Endothelial cell of umbilical vein (primary cell): ENCODE data around the gene LRRC28. TPM values are rescaled to one million over a fixed set of nuclear protein-coding genes. Genes with fewer than 3 reads are reported as not detected.

Experiments
- BruUV-seq: library from RNA; stranded (reverse); fragments of 400-500 nt; replicated peaks from 2 replicates; lab custom pipeline; 2021; lab: Mats Ljungman, UMichigan
- CTCF ChIA-PET: fragments of 300-600, 350-600 bp; sonication (Branson Sonifier 250); formaldehyde crosslinking; loops from one replicate; lab custom pipeline; 2021; ENCODE audit warnings: antibody characterized with exemption, inconsistent platforms; lab: Charles Lee
- POLR2A ChIA-PET: fragments of 300-600, 350-600 bp; sonication (Branson Sonifier 250); formaldehyde crosslinking; loops from one replicate; lab custom pipeline; 2021; ENCODE audit warnings: antibody characterized with exemption, inconsistent platforms; lab: Charles Lee
- DNase-seq: peaks from one replicate; pipeline ENCODE4 v3.0.0-alpha.2; 2011; ENCODE audit warnings: low read depth, low spot score
- FAIRE-seq: peaks from 2 replicates; lab custom pipeline; 2011; peaks lifted over from hg19 to GRCh38; lab: Jason Lieb, UNC
- H2AFZ ChIP-seq: 2 replicates; pipeline ENCODE4 v1.6.0; 2012; ENCODE audit warnings: low read depth, low read length, control low read depth, inconsistent platforms
- H3K27ac ChIP-seq: 2 replicates; pipeline ENCODE4 v1.5.1; 2011; ENCODE audit warnings: low read depth, mild to moderate bottlenecking, control low read depth, low read length, moderate library complexity; ENCODE audit not compliant: insufficient read depth
- H3K27me3 ChIP-seq, 2 experiments: 2 replicates each; pipeline versions ENCODE4 v1.6.0 to v1.6.1; 2011; ENCODE audit warnings: low read length in 2 of 2, mixed read lengths in 1 of 2; ENCODE audit not compliant: control insufficient read depth in 2 of 2, insufficient read depth in 2 of 2
- H3K36me3 ChIP-seq, 2 experiments: 2 replicates in 1 of 2; 3 replicates in 1 of 2; pipeline ENCODE4 v1.5.1; 2011; ENCODE audit warnings: low read length in 2 of 2, mild to moderate bottlenecking in 1 of 2, moderate library complexity in 1 of 2; ENCODE audit not compliant: control insufficient read depth in 2 of 2, insufficient read depth in 2 of 2; ENCODE audit errors: extremely low read depth in 1 of 2
- H3K4me1 ChIP-seq: 3 replicates; pipeline ENCODE4 v1.5.1; 2011; ENCODE audit warnings: mild to moderate bottlenecking, low read length; ENCODE audit not compliant: control insufficient read depth, insufficient read depth; ENCODE audit errors: extremely low read depth
- H3K4me2 ChIP-seq: 2 replicates; pipeline ENCODE4 v1.6.1; 2011; ENCODE audit warnings: low read length, control low read depth, mixed read lengths; ENCODE audit not compliant: insufficient read depth
- H3K4me3 ChIP-seq, 3 experiments: fragments of 200-600 bp in 1 of 3; sonication (generic), shearing (Covaris generic) in 1 of 3; replicated peaks in 1 of 3; 2 replicates each; pipeline ENCODE4 v1.5.1; 2011 to 2016; ENCODE audit warnings: control low read depth in 3 of 3, low read length in 3 of 3, mild to moderate bottlenecking in 2 of 3, inconsistent platforms in 1 of 3, low read depth in 1 of 3, moderate library complexity in 1 of 3; ENCODE audit not compliant: insufficient read depth in 1 of 3
- H3K79me2 ChIP-seq: 2 replicates; pipeline ENCODE4 v1.6.0; 2012; ENCODE audit warnings: low read length, inconsistent platforms; ENCODE audit not compliant: control insufficient read depth, insufficient read depth
- H3K9ac ChIP-seq: replicated peaks from 2 replicates; pipeline ENCODE3; 2011; ENCODE audit warnings: low read length, control low read depth; ENCODE audit not compliant: insufficient read depth; ENCODE audit errors: extremely low read depth
- H3K9me1 ChIP-seq: replicated peaks from 3 replicates; pipeline ENCODE4 v1.6.0; 2011; ENCODE audit warnings: mild to moderate bottlenecking, low read length; ENCODE audit not compliant: control insufficient read depth, insufficient read depth; ENCODE audit errors: extremely low read depth
- H3K9me3 ChIP-seq: replicated peaks from 2 replicates; pipeline ENCODE4 v1.5.1; 2012; ENCODE audit warnings: low read length, inconsistent platforms; ENCODE audit not compliant: control insufficient read depth, insufficient read depth
- H4K20me1 ChIP-seq: replicated peaks from 2 replicates; pipeline ENCODE3; 2011; ENCODE audit warnings: mild to moderate bottlenecking, low read length; ENCODE audit not compliant: control insufficient read depth, insufficient read depth; ENCODE audit errors: extremely low read depth
- CTCF ChIP-seq, 2 donors: IDR thresholded peaks; 1 replicate in 1 of 2; 2 replicates in 1 of 2; pipeline ENCODE4 v1.5.1; 2011; ENCODE audit warnings: low read length in 2 of 2, mild to moderate bottlenecking in 2 of 2, moderate library complexity in 2 of 2, control low read depth in 1 of 2, inconsistent platforms in 1 of 2, low read depth in 1 of 2; ENCODE audit not compliant: insufficient read depth in 1 of 2; ENCODE audit errors: extremely low read depth in 1 of 2
- EZH2 ChIP-seq: IDR thresholded peaks from 2 replicates; pipeline ENCODE4 v1.6.1; 2012; ENCODE audit warnings: borderline replicate concordance, low read depth, mild to moderate bottlenecking, moderate library complexity, low read length, inconsistent platforms; ENCODE audit not compliant: severe bottlenecking
- FOS ChIP-seq: IDR thresholded peaks from 2 replicates; pipeline ENCODE4 v1.6.1; 2011; ENCODE audit warnings: mild to moderate bottlenecking, low read length, moderate library complexity, borderline replicate concordance; ENCODE audit not compliant: insufficient read depth
- GATA2 ChIP-seq: IDR thresholded peaks from 2 replicates; pipeline ENCODE4 v1.7.0; 2011; ENCODE audit warnings: low read depth, mild to moderate bottlenecking, moderate library complexity, mixed read lengths, low read length; ENCODE audit not compliant: insufficient read length, insufficient read depth
- JUN ChIP-seq: IDR thresholded peaks from 2 replicates; pipeline ENCODE4 v1.6.1; 2011; ENCODE audit warnings: borderline replicate concordance, low read depth; ENCODE audit not compliant: insufficient read length, insufficient read depth
- MAX ChIP-seq: IDR thresholded peaks from 2 replicates; pipeline ENCODE4 v1.6.1; 2011; ENCODE audit not compliant: insufficient read depth, insufficient read length
- MYC ChIP-seq: IDR thresholded peaks from one replicate; pipeline ENCODE4 v1.6.1; 2011; ENCODE audit warnings: mild to moderate bottlenecking, low read depth, low read length
- POLR2A ChIP-seq: IDR thresholded peaks from 2 replicates; pipeline ENCODE4 v1.6.1; 2012; ENCODE audit warnings: low read depth, mild to moderate bottlenecking, control low read depth, low read length
- POLR2AphosphoS5 ChIP-seq: IDR thresholded peaks from 2 replicates; pipeline ENCODE4 v1.6.1; 2012; ENCODE audit warnings: low read depth, mild to moderate bottlenecking, control low read depth, low read length, moderate library complexity; ENCODE audit not compliant: insufficient read depth
- dilution Hi-C: fragments of 300-500 bp; cut with MboI; formaldehyde crosslinking; loops from one replicate; pipeline ENCODE4 v1.15.0; 2019; ENCODE audit warnings: low sequenced_read_pairs; ENCODE audit not compliant: extremely low pct_ligation_motif_present
- intact Hi-C: fragments of 100-400 bp; cut with micrococcal nuclease; formaldehyde crosslinking; loops from one replicate; pipeline ENCODE4 v1.10.0; 2022
- polyA plus RNA-seq, 4 experiments: library from polyadenylated mRNA; depleted of rRNA in 3 of 4; stranded (reverse) in 3 of 4; unstranded in 1 of 4; fragments of >200 nt; gene quantifications; 2 replicates each; pipeline versions ENCODE4 v1.2.1 to v1.2.3, GENCODE V29; 2011 to 2012; ENCODE audit warnings: missing spikeins in 1 of 4
- total RNA-seq: library from RNA; stranded (reverse); gene quantifications from 2 replicates; pipeline ENCODE4 v1.2.3, GENCODE V29; 2021

LRRC28 gene
- total and polyA plus RNA-seq, 2 donors (not counting 3 experiments of a cell fraction or from before 2014, with no cell fraction given) = 19.6 to 26.7 TPM

GRCh38 chr15:99385865-99386264, 134.6 kb downstream of the LRRC28 start:
- CTCF ChIA-PET = interaction anchor here (1.5 to 3.6 kb wide), 2 partner anchors 14 to 318 kb away, joined by 6 to 19 read pairs; no protein-coding TSS in a partner anchor
- no peak overlapping the region for H2AFZ ChIP-seq
- intact Hi-C loops = no loop called here

More at GRCh38 chr15:99385865-99386264, 134.6 kb downstream of the LRRC28 start:
- H3K4me3 ChIP-seq = no peak overlapping the region
- H3K9ac ChIP-seq = no peak overlapping the region
- TF ChIP-seq FOS (no peak), MAX (no peak), CTCF (IDR thresholded peaks at IDR 0.05; ENCODE audit: extremely low read depth in 1 of 2, insufficient read depth in 1 of 2, low read depth in 1 of 2, low read length in 2 of 2) (no peak), POLR2A (no peak), POLR2AphosphoS5 (no peak), MYC (no peak), EZH2 (no peak), GATA2 (no peak), JUN (no peak)
- no peaks in the 10 kb centered on the region for H3K79me2 ChIP-seq
- FAIRE-seq (peak; percentile 40), DNase-seq (peak; percentile 53)
- H3K27ac ChIP-seq = no peak overlapping the region
- no peaks in the 10 kb centered on the region for H3K9me3 ChIP-seq
- H3K4me1 ChIP-seq = no peaks in the 10 kb centered on the region
- no peaks in the 10 kb centered on the region for H3K27me3 ChIP-seq
- H3K36me3 ChIP-seq = no peaks in the 10 kb centered on the region
- H3K4me2 ChIP-seq = no peak overlapping the region
- BruUV-seq = no TSS peak
- H4K20me1 ChIP-seq = no peaks in the 10 kb centered on the region
- dilution Hi-C loops = no loop called here
- POLR2A ChIA-PET = no interaction called here
- no peaks in the 10 kb centered on the region for H3K9me1 ChIP-seq
